GM10248 (cell line): ENCODE data around the gene STAB2.

ENCODE experiments used
- CTCF ChIA-PET: fragments of 300-600 bp; sonication (Branson Sonifier 250); formaldehyde crosslinking; extraction: SDS; loops from one replicate; lab custom pipeline; 2021; ENCODE audit warnings: antibody characterized with exemption; lab: Yijun Ruan, JAX
- POLR2A ChIA-PET: fragments of 350-650 bp; sonication (Branson Sonifier 250); formaldehyde crosslinking; extraction: SDS; loops from one replicate; lab custom pipeline; 2020; ENCODE audit warnings: antibody characterized with exemption; lab: Yijun Ruan, JAX
- DNase-seq: peaks from one replicate; pipeline ENCODE4 v3.0.0; 2012; ENCODE audit errors: extremely low spot score
- TF ChIP-seq, protein P1 (sequence below): IDR thresholded peaks from 2 replicates; pipeline ENCODE4 v1.5.1; 2012; ENCODE audit warnings: mild to moderate bottlenecking, low read depth; ENCODE audit errors: extremely low read depth, missing control alignments, control extremely low read depth

STAB2 gene

DNA sequence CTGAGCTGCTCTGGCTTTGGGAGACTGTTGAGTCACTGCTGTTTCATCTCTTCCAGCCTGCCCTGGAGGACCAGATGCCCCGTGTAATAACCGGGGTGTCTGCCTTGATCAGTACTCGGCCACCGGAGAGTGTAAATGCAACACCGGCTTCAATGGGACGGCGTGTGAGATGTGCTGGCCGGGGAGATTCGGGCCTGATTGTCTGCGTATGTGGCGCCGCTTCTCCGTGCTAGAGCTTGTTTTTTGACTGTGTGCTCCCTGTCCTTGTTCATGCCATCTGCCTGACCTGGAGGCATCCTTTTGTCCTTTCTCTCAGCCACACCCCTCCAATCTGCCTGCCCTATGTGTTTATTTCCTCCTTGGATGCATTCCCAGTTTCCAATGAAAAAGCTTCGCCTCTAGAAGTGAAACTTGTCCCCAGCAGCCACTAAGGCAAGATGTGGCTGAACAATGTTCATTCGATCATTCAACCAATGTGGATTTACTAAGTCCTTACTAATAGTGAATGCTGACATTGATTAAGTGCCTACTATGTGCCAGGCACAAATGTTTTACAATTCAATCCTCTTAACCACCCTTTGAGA lies 155.4 kb downstream of the STAB2 start:
- ChIA-PET POLR2A (no interaction called here), CTCF (no interaction called here)
- TF ChIP-seq, protein P1, sequence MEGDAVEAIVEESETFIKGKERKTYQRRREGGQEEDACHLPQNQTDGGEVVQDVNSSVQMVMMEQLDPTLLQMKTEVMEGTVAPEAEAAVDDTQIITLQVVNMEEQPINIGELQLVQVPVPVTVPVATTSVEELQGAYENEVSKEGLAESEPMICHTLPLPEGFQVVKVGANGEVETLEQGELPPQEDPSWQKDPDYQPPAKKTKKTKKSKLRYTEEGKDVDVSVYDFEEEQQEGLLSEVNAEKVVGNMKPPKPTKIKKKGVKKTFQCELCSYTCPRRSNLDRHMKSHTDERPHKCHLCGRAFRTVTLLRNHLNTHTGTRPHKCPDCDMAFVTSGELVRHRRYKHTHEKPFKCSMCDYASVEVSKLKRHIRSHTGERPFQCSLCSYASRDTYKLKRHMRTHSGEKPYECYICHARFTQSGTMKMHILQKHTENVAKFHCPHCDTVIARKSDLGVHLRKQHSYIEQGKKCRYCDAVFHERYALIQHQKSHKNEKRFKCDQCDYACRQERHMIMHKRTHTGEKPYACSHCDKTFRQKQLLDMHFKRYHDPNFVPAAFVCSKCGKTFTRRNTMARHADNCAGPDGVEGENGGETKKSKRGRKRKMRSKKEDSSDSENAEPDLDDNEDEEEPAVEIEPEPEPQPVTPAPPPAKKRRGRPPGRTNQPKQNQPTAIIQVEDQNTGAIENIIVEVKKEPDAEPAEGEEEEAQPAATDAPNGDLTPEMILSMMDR = no peak
- DNase-seq = no peak

DNA sequence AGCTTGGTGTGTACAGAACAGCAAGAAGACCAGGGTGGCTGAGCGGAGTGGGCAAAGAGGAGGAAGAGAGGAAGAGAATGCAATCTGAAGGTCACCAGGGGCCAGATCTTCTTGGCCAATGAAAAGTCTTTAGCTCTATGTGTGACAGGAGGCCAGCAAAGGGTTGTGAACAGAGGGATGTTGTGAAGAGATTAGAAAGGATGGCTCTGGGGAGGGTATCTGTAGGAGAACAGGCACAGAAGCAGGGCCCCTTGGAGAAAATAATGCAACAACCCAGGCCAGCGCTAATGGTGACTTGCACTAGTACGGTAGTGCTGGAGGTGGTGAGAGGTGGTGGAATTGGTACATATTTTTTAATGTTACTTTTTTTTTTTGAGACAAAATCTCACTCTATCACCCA lies 156.7 kb downstream of the STAB2 start:
- ChIA-PET POLR2A (no interaction called here), CTCF (no interaction called here)
- no peak for DNase-seq
- TF ChIP-seq, protein P1 = no peak

DNA sequence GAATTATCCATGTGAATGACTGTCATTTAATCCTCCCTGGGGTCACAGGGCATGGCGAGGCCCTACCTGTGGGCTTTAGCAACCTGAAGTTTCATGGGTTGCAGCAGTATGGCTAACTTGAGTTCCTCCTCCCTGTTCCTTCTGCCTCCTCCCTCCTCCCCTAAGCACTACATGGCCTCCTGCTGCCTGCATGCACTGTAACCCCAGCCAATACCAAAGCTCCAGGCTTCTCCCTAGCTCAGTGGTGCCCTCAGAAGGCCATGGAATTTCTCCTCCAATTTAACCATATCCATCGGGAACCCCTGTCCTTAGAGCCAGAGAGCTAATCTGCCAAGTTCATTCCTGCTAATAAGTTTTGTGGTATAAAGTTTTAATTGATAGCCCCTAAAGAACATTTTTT lies 158.9 kb downstream of the STAB2 start:
- CTCF ChIA-PET = no interaction called here
- no peak for DNase-seq

DNA sequence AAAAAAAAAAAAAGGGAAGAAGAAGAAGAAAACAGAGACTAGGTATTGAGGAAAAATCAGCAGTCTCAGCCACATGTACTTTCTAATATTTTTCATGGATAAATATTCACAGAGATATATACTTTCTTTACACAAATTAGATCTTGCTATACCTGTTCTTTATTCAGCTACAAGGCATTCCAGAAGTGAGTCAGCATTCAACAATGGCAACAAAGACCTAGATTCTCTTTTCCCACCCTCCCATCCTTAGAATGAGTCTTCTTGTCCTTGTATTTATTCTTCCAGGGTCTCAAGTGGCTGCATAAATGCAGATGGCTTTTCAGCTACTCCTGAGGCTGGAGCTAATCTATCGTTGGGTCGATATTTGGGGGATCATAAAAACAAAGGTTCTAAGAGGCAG lies 160.9 kb downstream of the STAB2 start:
- TF ChIP-seq, protein P1 = no peak
- no peak for DNase-seq
- ChIA-PET CTCF (no interaction called here), POLR2A (no interaction called here)

More for the DNA sequence above, 158.9 kb downstream of the STAB2 start:
- POLR2A ChIA-PET = no interaction called here
- TF ChIP-seq, protein P1 = no peak

DNA sequence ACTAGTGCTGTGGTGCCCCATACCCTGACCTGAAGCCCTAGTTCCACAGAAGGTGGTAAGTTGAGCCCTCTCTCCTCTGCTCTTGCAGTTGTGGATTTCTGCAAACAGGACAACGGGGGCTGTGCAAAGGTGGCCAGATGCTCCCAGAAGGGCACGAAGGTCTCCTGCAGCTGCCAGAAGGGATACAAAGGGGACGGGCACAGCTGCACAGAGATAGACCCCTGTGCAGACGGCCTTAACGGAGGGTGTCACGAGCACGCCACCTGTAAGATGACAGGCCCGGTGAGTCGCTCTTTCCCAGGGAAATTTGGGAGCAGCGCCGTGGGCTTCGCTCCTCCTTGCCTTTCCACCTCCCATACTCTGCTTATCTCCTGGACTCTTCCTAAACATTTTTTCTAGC lies 161.8 kb downstream of the STAB2 start:
- TF ChIP-seq, protein P1 = no peak
- DNase-seq = no peak
- CTCF ChIA-PET = interaction anchor here (1.1 kb wide), 1 partner anchor 39 kb away, joined by 3 read pairs; no protein-coding TSS in a partner anchor

DNA sequence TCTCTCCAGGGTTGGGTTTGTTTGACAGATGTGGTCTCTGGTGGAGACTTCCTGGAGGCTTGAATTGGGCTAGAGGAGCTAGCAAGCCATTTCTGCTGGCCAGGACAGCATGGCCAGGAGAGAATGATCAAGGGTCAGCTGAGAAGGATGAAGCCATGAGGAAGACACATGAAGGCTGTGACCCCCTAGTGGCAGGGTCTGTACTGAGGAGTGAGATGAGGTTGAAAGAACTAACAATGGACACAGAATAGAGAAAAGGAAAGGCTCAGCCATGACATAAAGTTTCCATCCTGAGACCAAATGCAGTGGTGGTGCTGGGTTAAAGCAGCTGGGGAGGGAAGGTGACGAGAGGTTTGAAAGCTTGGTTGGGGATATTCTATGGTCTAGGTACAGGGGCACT lies 164.1 kb downstream of the STAB2 start:
- no peak for DNase-seq
- TF ChIP-seq, protein P1 = no peak
- ChIA-PET POLR2A (no interaction called here), CTCF (interaction anchor here (1.0 kb wide), 1 partner anchor 20 kb away, joined by 3 read pairs; no protein-coding TSS in a partner anchor)

More for the DNA sequence above, 161.8 kb downstream of the STAB2 start:
- POLR2A ChIA-PET = no interaction called here
